Natural killer cell treated with Interleukin-12 subunit alpha and Interleukin-12 subunit beta and Interleukin-15 and Interleukin-18, amount 100 ng/mL, for 72 hours (primary cell): ENCODE measurements around the gene BAG5. TPM values are rescaled to one million over a fixed set of nuclear protein-coding genes. Genes with fewer than 3 reads are reported as not detected.

Source experiments
- ATAC-seq, 2 donors: fragments of 150-1000 bp; cut with Tn5 transposase in 1 of 2; sonication (Bioruptor Pico), chemical (Tn5 transposase) in 1 of 2; 2 replicates each; pipeline ENCODE4 v1.10.0; 2021
- DNase-seq: peaks from one replicate; pipeline ENCODE4 v3.0.0; 2022; ENCODE audit warnings: low spot score
- H3K27ac Mint-ChIP-seq, 2 donors: 1 replicate in 1 of 2; 2 replicates in 1 of 2; pipeline ENCODE4 v1.8.0; 2022; ENCODE audit warnings: mixed read lengths in 2 of 2, mild to moderate bottlenecking in 1 of 2, moderate library complexity in 1 of 2
- H3K27me3 Mint-ChIP-seq, 2 donors: 1 replicate in 1 of 2; 2 replicates in 1 of 2; pipeline ENCODE4 v1.8.0; 2022; ENCODE audit warnings: mixed read lengths in 2 of 2
- H3K36me3 Mint-ChIP-seq: one replicate; pipeline ENCODE4 v1.8.0; 2022; ENCODE audit warnings: mixed read lengths
- H3K4me1 Mint-ChIP-seq, 2 donors: 1 replicate in 1 of 2; 2 replicates in 1 of 2; pipeline ENCODE4 v1.8.0; 2022; ENCODE audit warnings: low read depth in 2 of 2, mixed read lengths in 2 of 2, mild to moderate bottlenecking in 1 of 2
- H3K4me3 Mint-ChIP-seq: one replicate; pipeline ENCODE4 v1.8.0; 2022; ENCODE audit warnings: mixed read lengths
- H3K9me3 Mint-ChIP-seq: 2 replicates; pipeline ENCODE4 v1.8.0; 2022; ENCODE audit warnings: mixed read lengths
- total RNA-seq, 2 donors: library from RNA; stranded (reverse); gene quantifications; one replicate each; pipeline ENCODE4 v1.2.3, GENCODE V29; 2022

BAG5 gene
- total RNA-seq, 2 donors from 2014 or later, result 27.4 to 29.6 TPM

DNA sequence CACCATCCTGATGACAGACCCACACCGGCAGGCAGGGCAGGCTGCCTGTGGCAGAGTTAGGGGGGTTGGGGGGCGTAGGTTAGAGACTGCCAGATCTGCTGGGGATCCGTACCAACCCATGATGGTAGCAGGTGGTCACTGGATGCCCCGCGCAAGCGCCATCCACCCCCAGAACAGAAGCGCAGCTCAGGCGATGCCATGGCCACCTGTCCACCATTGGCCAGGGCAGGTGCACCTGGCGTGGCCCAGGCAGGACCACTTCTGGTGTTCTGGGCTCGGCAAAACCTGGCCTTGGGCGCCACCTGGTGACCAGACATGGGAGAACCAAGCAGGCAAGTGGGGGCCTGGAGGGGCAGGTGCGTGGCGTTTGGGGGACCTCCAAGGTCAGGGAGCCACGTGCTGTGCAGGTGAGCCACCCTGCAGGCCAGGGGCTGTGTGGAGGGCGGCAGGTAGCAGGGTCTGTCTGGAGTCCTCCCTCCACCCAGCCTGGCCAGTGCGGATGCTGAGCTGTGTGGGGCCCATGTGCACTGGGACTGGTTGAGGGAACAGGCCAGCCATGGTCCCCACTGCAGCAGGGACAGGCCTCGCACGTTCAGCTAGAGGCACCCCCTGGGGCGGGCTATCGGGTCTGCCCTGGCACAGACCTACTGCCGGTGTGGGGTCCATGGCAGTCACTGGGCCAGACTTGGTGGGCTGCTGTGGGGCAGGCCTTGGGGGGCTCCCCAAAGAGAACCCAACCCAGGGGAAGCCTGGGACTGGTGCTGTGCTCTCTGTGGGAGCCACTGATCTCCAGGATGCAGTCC, 15.6 kb downstream of the BAG5 start:
- no peaks in the 10 kb centered on the region for H3K9me3 Mint-ChIP-seq
- no peaks in the 10 kb centered on the region for H3K27me3 Mint-ChIP-seq
- peaks cover 0 to 5% of the 10 kb centered on the region in 2 donors for H3K4me1 Mint-ChIP-seq
- no peaks in the 10 kb centered on the region for H3K36me3 Mint-ChIP-seq
- H3K4me3 Mint-ChIP-seq, result no peak overlapping the region
- DNase-seq (peak; percentile 78), ATAC-seq (peak; percentile 58 to 64)
- H3K27ac Mint-ChIP-seq, result no peak overlapping the region

DNA sequence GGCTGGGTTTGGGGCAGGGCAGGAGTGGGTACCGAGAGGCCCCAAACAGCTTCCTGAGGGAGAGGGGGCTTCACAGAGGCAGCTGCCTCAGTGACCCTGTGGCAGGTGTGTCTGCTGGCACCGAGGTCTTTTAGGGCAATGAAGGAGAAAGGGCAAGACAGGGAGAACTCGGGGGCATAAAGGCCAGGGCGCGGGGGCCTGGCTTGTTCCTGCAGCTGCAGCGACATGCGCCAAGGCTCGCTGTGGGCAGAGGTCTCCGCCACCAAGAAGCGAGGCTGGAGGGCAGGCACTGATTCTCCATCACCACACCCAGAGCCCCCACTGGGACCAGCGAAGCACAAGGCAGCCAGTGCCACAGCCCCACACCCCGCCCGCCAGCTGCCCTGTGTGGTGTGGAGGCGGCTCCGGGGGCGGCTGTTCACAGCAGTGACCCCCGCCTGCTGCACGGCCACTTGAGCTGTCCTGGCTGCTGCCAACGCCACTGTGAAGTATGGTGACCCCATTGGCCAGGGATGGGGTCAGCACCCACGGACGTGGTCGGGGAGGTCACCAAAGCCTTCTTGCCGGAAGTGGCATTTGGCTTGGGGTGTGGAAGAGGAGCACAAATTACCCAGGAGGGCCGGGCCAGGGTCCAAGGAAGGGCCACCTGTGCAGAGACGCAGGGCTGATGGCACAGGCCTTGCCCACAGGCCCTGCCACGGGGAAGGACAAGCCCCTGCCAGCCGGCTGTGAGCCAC, 16.4 kb downstream of the BAG5 start:
- no peak overlapping the region for H3K4me3 Mint-ChIP-seq
- H3K27ac Mint-ChIP-seq, result no peak overlapping the region
- no peak for DNase-seq
- no peak for ATAC-seq
- no peaks in the 10 kb centered on the region for H3K9me3 Mint-ChIP-seq
- H3K36me3 Mint-ChIP-seq, result no peaks in the 10 kb centered on the region
- no peaks in the 10 kb centered on the region for H3K4me1 Mint-ChIP-seq
- H3K27me3 Mint-ChIP-seq, result no peaks in the 10 kb centered on the region

DNA sequence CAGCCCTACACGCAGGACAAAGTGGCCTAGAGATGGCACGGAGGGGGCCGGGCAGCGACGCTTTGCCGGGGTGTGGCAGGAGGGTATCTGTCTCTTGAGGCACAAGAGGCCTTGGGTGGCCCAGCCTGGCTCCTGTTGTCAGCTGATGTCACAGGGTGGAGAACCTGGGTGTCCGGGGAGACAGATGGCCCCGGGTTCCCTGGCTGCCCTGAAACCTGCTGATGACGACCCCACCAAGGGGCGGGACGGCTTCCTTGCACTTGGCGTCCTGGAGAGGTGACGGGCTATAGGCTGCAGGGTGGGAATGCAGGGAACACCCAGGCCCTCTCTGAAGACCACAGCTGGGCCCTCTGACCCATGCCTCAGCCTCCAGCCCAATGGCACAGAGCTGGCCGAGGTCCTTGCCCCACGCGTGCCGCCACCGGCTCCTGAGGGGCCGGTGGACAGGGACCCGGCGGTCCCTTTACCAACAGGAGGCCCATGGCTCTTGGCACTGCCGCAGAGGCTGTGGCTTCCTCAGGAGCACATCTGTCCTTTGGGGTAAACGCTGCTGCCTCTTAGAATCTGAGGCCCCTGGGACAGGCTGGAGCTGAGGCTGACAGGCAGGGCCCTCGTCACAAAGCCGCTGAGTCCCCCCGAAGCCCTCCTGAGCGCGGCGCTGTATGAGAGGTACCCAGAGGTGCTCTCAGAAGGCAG, 17.1 kb downstream of the BAG5 start:
- Mint-ChIP-seq H3K27ac (no peak overlapping the region), H3K4me3 (no peak overlapping the region), H3K27me3 (peaks cover 0 to 1% of the 10 kb centered on the region in 2 donors), H3K36me3 (no peaks in the 10 kb centered on the region), H3K4me1 (no peaks in the 10 kb centered on the region), H3K9me3 (no peaks in the 10 kb centered on the region)
- no peak for DNase-seq
- no peak for ATAC-seq

DNA sequence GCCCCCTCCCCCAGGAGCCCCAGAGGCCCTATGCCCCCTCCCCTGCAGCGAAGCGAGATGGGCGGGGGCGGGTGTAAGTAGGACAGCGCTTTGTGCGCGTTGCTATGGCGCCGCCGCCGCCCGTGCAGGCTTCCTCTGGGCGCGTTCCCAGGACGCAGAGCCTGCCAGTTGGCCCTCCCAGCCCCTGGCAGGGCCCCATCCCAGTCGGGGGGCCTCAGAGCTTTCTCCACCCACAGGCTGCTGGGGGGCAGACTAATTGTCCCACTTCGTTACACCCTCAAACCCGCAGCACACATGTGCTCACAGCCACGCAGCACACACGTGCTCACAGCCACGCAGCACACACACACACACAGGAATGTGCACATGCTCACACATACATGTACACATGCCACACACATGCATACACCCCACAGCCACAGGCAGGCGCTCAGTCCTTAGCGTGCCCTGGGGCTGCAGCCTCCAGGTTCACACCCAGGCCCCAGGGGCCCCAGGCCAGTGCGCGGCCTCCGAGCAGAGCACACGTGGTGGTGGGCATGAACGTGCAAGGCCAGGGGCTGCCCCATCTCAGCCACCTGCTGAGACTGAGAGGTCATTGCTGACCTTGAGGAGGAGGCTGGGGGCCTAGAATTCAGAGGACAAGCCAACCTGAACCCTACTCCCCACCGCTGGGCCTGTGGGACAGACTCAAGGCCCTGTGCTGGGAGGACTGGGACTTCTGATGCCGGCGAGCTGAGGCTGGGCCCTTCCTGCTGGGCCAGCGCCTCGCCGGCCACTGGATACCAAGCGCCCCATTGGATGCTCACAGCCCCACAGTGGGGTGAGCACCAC, 17.9 kb downstream of the BAG5 start:
- peaks cover 0 to 2% of the 10 kb centered on the region in 2 donors for H3K27me3 Mint-ChIP-seq
- DNase-seq (no peak), ATAC-seq (no peak)
- no peaks in the 10 kb centered on the region for H3K4me1 Mint-ChIP-seq
- H3K4me3 Mint-ChIP-seq, result no peak overlapping the region
- H3K36me3 Mint-ChIP-seq, result no peaks in the 10 kb centered on the region
- H3K9me3 Mint-ChIP-seq, result no peaks in the 10 kb centered on the region
- H3K27ac Mint-ChIP-seq, result no peak overlapping the region

DNA sequence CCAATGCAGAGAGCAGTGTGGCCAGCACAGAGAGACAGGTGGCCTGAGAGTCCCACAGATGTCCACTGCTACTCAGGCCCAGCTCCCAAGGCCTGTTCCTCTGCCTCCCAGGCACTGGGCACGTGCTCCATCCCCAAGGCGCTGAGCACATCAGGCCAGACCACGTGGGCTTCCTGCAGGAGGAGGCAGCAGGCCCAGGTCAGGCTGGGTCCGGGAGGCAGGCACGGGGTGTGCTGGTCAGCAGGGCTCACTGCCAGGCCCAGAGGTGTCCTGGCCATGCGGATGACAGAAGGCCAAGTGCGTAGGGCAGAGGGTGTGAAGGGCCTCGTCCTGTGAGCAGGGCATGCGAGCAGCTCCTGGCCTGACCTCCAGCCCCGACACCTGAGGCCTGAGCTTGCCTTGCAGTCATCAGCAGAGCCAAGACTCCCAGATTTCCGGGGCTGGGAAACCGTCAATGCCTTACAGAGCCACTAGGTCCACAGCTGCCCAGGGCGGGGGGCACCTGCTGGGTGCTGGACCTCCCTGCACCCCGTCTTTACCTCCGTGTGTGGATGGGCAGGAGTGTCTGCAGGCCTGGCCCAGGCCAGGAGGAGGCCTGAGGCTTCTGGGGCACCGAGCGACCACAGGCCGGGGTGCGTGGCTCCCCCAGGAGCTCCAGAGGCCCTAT, 18.6 kb downstream of the BAG5 start:
- DNase-seq (no peak), ATAC-seq (no peak)
- Mint-ChIP-seq H3K27me3 (peaks cover 0 to 4% of the 10 kb centered on the region in 2 donors), H3K27ac (no peak overlapping the region), H3K4me1 (no peaks in the 10 kb centered on the region), H3K36me3 (no peaks in the 10 kb centered on the region), H3K9me3 (no peaks in the 10 kb centered on the region), H3K4me3 (no peak overlapping the region)

DNA sequence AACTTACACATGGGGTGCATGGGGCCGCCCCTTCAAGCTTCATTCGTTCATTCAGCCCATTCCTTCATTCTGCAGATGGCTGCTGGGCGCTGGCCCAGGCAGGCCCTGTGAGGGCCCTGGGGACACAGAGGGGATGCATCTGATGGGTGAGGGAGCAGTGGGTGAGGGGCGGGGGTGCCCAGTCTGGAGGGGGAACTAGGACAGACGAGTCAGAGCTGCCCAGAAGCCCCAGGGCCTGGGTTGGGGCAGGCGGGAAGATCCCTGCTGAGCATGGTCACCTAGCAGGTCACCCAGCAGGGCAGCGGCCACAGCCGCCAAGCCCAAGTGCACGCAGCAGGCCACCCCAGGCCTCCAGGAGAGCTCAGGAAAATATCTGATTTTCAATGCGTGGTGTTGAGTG, 19.3 kb downstream of the BAG5 start:
- no peaks in the 10 kb centered on the region for H3K4me1 Mint-ChIP-seq
- no peak overlapping the region for H3K4me3 Mint-ChIP-seq
- ATAC-seq (no peak), DNase-seq (no peak)
- H3K9me3 Mint-ChIP-seq, result no peaks in the 10 kb centered on the region
- H3K27ac Mint-ChIP-seq, result no peak overlapping the region
- H3K36me3 Mint-ChIP-seq, result no peaks in the 10 kb centered on the region
- H3K27me3 Mint-ChIP-seq, result peaks cover 0 to 4% of the 10 kb centered on the region in 2 donors

DNA sequence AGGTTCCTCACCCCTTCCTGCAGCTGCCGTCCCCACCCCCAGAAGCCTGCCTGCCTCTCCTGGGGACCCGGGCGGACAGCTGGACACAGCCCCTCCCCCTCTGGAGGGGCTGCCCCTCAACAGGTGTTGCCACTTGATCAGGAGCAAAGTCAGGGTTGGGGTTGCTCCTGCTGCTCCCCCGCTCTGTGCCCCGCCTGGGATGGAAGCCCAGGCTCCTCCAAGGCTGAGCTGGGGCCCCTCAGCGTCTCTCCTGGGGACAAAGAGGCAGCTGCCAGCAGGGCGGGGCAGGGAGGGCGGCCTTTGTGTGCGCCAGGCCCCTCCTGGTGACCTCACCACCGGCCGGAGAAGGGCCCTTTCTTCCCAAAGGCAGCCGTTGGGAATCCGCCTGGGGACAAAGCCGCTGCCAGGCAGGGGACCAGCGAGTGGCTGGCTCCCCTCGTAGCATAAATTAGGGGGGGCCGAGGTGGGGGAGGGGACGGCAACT, 19.8 kb downstream of the BAG5 start:
- Mint-ChIP-seq H3K4me1 (no peaks in the 10 kb centered on the region), H3K27me3 (peaks cover 0 to 4% of the 10 kb centered on the region in 2 donors), H3K4me3 (no peak overlapping the region), H3K36me3 (no peaks in the 10 kb centered on the region), H3K27ac (no peak overlapping the region), H3K9me3 (no peaks in the 10 kb centered on the region)
- DNase-seq (no peak), ATAC-seq (no peak)

DNA sequence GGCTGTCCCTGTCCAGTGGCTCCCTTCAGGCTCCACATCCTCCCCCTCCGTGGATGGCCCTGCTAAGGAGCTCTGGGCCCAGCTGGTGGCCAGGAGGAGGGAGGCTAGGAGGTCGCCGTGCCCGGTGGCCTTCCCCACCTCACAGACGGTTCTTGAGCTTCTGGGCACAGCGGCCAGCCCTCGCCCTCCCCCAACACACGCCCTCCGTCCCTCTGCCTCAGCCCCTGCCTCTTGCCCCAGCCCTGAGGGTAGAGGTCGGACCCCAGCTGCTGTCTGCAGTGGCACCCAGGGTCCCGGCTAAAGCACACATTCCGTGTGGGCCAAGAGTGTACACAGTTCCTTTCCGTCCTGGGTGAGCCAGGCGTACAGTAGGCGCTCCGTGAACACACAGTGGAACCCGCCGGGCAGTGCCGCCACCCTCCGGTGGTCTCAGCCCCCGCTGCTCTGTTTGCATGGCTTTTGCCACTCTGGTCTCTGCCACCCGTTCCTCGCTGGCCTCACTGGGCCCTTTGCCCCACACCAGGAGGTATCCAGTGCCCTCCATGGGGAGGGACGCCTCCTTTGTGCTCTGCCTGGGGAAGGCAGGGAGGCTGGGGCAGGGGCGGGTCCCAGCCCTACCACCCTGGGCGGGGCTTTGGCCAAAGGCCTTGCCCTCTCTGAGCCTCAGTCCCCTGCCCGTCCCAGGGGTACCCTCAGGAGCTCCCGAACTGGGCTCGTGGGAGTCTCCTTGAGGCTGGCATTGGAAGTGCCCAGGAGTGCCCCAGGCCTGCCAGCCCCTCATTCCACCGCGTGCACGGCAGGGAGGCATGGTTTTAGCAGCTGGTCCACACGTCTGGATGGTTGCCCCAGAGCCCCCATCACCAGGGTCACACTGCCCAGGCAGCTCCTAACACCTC, 20.5 kb downstream of the BAG5 start:
- Mint-ChIP-seq H3K36me3 (no peaks in the 10 kb centered on the region), H3K4me3 (no peak overlapping the region), H3K27ac (no peak overlapping the region), H3K9me3 (no peaks in the 10 kb centered on the region), H3K27me3 (peaks cover 0 to 4% of the 10 kb centered on the region in 2 donors), H3K4me1 (no peaks in the 10 kb centered on the region)
- DNase-seq (no peak), ATAC-seq (no peak)

DNA sequence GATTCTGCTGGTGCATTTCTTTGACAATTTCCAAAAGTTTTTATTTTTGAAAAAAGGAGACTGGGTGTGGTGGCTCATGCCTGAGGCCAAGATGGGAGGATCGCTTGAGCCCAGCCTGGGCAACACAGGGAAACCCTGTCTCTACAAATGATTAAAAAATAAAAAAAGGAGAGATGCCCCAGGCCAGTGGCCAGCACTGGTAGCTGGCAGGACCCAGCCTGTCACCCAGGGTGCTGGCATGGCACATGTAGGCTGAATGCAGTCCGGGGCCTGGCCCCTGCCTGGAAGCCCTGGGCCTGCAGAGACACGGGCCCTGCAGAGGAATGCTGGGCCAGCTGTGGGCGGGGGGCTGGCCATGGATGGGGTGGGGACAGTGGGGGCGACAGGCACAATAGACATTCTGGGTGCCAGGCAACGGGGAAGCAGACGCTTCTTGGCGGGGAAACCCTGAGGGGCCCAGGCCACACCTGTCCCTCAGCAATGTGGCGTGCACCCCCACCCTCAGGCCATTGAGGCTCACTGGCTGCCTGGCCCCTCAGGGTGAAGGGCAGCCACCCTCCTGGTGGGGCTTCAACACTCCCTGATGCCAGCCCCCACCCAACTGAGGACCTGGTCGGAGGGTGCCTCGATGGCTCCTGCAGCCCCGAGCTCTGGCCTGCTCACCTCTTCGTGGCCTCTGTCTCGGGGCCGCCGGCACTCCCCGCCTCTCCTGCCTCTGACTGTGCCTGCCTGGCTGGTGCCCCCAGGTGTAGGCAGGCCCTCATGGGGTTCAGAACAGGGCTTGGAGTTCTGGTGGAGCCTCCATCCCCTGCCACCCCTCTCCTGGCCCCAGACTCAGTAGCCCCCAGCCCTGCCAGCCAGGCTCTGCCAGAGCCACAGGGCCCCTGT, 21.4 kb downstream of the BAG5 start:
- Mint-ChIP-seq H3K4me1 (no peaks in the 10 kb centered on the region), H3K27me3 (peaks cover 0 to 4% of the 10 kb centered on the region in 2 donors), H3K27ac (no peak overlapping the region), H3K9me3 (no peaks in the 10 kb centered on the region), H3K4me3 (no peak overlapping the region), H3K36me3 (no peaks in the 10 kb centered on the region)
- no peak for DNase-seq
- no peak for ATAC-seq

DNA sequence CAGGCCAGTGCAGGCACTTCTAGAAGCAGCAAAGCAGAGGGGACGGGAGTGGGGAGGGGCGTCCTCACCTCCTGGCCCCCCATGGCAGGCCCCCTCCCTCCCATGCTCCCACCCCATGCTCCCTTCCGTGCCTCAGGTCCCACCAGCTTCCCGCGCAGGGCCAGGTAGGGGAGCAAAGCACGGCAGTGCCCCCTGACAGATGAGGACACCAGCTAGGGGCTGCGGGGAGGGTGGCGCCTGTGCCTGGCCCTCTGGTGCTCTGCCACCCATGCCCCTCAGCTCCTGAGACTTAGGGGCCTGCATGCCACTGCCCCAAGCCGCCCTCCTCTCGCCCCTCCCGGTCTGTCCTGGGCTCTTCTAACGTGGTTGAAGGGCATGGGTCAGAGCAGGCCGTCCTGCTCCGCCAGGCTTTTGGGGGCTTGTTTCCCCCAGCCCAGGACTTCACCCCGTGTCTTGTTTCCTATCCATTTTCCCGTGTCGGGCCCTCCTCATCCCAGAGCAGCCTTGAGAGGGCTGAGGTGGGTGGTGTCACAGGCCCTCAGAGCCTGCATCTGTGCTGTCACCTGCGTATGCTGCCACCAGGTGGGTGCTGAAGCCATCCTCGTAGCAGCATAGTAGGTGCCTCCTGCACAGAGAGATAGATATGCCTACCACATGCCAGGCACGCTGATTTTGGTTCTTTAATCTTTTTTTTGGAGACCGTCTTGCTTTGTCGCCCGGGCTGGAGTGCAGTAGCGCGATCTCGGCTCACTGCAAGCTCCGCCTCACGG, 23.2 kb downstream of the BAG5 start:
- no peaks in the 10 kb centered on the region for H3K4me1 Mint-ChIP-seq

More for the DNA sequence above, 23.2 kb downstream of the BAG5 start:
- DNase-seq (no peak), ATAC-seq (no peak)
- Mint-ChIP-seq H3K36me3 (no peaks in the 10 kb centered on the region), H3K27ac (no peak overlapping the region), H3K27me3 (peaks cover 0 to 4% of the 10 kb centered on the region in 2 donors), H3K4me3 (no peak overlapping the region), H3K9me3 (no peaks in the 10 kb centered on the region)
